ENCODE measurements around the gene TRIM40.

GRCh38 chr6:30194797-30195690 lies 59.1 kb downstream of the TRIM40 start:
- TF ChIP-seq CTCF (IDR thresholded peaks at IDR 0.05; ENCODE audit: insufficient read depth, low read depth, low read length), result no peak
- TF ChIP-seq EZH2 (IDR thresholded peaks at IDR 0.05; ENCODE audit: insufficient read depth, low read length), result no peak

Data from astrocyte (in vitro differentiated cells and primary cell).